HL-60 (cell line): ENCODE data around the gene ZNF132.

Experiments used
- DNase-seq, 2 experiments: peaks; one replicate each; pipeline ENCODE4 v3.0.0-alpha.2; 2010 to 2020; ENCODE audit warnings: low read depth in 1 of 2, low spot score in 1 of 2
- H3K27ac ChIP-seq: fragments of 250-450 bp; sonication (Bioruptor Pico); replicated peaks from 2 replicates; pipeline ENCODE4 v1.5.1; 2020; ENCODE audit warnings: mild to moderate bottlenecking, moderate library complexity
- H3K27me3 ChIP-seq: fragments of 250-450 bp; sonication (Bioruptor Pico); 2 replicates; pipeline ENCODE4 v1.5.1; 2021; ENCODE audit warnings: mild to moderate bottlenecking, moderate library complexity; ENCODE audit not compliant: insufficient read depth, poor library complexity, severe bottlenecking
- H3K4me3 ChIP-seq: replicated peaks from 2 replicates; pipeline ENCODE4 v1.5.1; 2011; ENCODE audit warnings: mild to moderate bottlenecking, control low read depth, low read length; ENCODE audit not compliant: insufficient read depth
- CTCF ChIP-seq: IDR thresholded peaks from one replicate; pipeline ENCODE4 v1.5.1; 2011; ENCODE audit warnings: low read length, control low read depth, inconsistent platforms; ENCODE audit not compliant: insufficient read depth
- GABPA ChIP-seq: IDR thresholded peaks from 2 replicates; pipeline ENCODE4 v1.6.1; 2012; ENCODE audit warnings: low read depth
- POLR2AphosphoS5 ChIP-seq: IDR thresholded peaks from 2 replicates; pipeline ENCODE4 v1.6.1; 2012; ENCODE audit warnings: low read depth
- REST ChIP-seq: IDR thresholded peaks from 2 replicates; pipeline ENCODE4 v1.6.1; 2012; ENCODE audit warnings: low read depth; ENCODE audit not compliant: insufficient replicate concordance
- SPI1 ChIP-seq: IDR thresholded peaks from 2 replicates; pipeline ENCODE4 v1.6.1; 2012; ENCODE audit warnings: low read depth, mild to moderate bottlenecking, borderline replicate concordance

ZNF132 gene

DNA sequence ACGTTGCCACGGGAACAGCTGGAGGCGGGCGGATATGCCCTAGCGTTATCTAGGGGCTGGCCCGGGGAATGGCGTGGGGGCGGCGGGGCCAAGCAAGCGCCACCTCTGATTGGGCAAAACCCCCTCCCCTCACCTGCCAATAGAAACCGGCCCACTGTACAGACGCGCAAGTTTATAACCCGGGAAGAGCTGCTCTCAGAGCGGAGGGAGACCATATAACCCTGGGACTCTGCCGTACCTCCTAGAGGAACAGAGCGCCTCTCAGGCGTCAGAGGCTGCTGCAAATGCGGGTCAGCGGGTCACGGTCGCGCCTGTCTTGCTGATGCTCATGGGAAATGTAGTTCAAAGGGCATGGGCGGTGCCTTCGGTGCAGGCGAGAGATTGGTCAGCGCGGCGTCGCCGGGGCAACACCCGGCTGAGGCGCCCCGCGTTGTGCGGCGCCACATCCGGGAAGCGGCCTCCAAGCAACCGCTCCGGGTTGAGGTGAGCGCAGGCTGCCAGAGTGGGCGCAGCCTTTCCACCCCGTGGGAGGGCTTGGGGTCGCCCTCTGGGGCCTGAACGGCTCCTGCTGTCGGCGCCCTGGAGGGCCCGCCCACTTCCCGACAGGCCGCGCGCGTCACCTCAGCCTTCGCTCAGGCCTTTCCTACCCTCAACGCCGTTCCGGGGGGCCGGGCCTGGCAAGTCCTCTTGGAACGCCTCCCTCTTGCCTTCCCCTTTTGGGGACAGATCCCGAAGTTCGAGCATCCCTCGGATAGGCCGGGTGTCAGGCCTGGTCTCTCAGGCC, 36.0 kb upstream of the ZNF132 start, which contains the start of gene ZNF446:
Gene ZNF446, plus strand, starts transcription at position 639 of the 784 bp plus-strand sequence. CDS start 867 bp downstream, outside the sequence.
- TF ChIP-seq SPI1 (no peak), GABPA (peak; percentile 67; the same call in 1 of the 2 replicates), POLR2AphosphoS5 (0 out of 2 replicates have a peak, but pooled peaks have one; percentile 76), CTCF (no peak), REST (no peak)
- Histone ChIP-seq H3K27me3 (no peaks in the 10 kb centered on the region), H3K27ac (peak within 1 kb of the TSS; percentile 79)

DNA sequence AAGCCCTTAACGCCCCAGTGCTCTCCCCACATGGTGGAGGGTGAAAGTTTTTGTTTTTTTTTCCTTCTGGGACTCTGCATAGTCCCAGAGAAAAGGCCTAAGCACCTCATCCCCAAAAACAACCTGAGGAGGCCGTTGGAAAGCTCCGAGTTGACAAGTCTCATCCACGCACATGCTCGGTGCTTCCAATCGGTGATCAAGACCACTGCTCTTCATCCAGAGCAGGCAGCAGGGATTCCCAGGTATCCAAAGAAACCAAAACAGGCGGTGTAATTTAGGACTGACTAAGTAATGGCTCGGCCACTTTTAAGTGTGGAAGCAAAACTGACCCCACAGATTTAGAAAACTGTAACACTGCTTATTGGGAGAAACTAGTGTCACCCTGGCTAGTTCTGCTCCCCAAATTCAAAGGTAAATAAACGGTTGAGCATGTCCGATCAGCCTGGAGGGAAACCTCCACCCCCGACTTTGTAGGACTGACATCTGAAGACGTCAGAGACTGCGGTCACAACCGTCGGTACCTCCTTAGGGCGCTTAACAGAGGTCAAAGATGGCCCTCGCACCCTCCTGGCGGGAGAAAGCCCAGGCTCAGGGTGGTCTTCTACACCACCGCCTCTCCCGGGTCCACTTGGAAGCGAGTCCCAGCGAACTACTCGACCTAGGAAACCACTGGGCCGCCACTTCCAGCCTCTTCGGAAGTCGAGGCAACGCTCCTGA, 35.2 kb upstream of the ZNF132 start:
- H3K27me3 ChIP-seq: no peaks in the 10 kb centered on the region
- peak in 1 of 2 experiments; percentile 36 for DNase-seq
- peak overlapping the region; percentile 70 for H3K4me3 ChIP-seq
- H3K27ac ChIP-seq: peak overlapping the region; percentile 79
- TF ChIP-seq CTCF (no peak), REST (no peak), SPI1 (no peak), POLR2AphosphoS5 (no peak), GABPA (no peak)

More for the DNA sequence above, 36.0 kb upstream of the ZNF132 start, which contains the start of gene ZNF446:
- peak; percentile 95 to 98 for DNase-seq
- H3K4me3 ChIP-seq: peak within 1 kb of the TSS; percentile 70

GRCh38 chr19:58474291-58474996, 34.5 kb upstream of the ZNF132 start:
- Histone ChIP-seq H3K27me3 (no peaks in the 10 kb centered on the region), H3K4me3 (no peak overlapping the region), H3K27ac (no peak overlapping the region; the same call in 1 of the 2 replicates)
- TF ChIP-seq POLR2AphosphoS5 (no peak), GABPA (no peak), REST (no peak), SPI1 (no peak)
- DNase-seq: no peak
